ENCODE results near the gene BCDIN3D.
A peak's percentile ranks its signal among the peaks of the same experiment; 100 is the strongest.

The BCDIN3D gene

DNA sequence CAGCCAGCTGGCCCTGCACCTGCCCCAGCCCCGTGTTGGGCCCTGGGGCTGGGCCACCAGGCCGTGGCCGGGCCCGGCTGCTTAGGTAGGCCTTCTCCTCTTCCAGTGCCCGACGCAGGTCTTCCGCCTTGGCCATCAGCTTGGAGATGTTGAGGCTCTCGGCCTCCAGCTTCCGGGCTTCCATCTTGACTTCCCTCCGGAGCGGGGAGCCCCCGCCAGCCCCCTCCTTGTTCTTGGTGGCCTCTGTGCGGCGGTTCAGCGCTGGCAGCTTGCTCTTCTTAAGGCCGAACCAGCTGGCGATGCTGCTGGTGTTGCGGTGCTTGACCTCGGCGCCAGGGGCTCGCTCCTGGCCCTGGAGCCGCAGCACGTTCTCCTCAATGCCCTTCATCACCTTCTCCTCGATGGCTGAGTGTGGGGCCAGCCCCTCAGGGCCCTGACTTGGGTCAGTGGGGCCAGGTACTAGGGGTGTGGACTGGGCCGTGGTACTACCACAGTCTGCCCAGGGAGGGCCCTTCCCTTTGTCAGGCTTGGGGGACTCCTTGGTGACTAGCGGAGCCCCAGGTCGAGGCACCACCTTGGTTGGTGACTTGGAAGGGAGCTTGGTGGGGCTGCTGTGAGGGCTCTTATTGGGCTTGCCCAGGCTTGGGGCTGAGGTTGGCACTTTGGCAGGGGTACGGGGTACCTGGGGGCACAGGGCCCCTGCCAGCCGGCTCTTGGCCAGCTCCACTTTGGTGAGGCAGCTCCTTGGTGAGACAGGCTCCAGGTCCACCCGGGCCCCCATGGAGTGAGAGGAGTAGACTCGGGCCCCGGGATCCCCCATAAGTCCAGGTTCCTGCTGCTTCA is 47.9 kb downstream of the BCDIN3D start:
- Histone ChIP-seq H3K4me1 (ENCODE audit: insufficient read depth, low read length) (no peaks in the 10 kb centered on the region), H3K4me2 (ENCODE audit: insufficient read depth, low read length) (no peak overlapping the region), H3K9me3 (ENCODE audit: insufficient read depth, low read length, severe bottlenecking) (no peaks in the 10 kb centered on the region), H3K27ac (ENCODE audit: low read length) (no peak overlapping the region), H3K4me3 (ENCODE audit: low read depth in 1 of 2, low read length in 2 of 2) (no peak overlapping the region), H3K79me2 (ENCODE audit: insufficient read depth, low read length) (no peaks in the 10 kb centered on the region), H3K27me3 (ENCODE audit: insufficient read depth, low read length, poor library complexity) (no peaks in the 10 kb centered on the region), H4K20me1 (ENCODE audit: insufficient read depth, low read length) (0 out of 2 replicates have a peak, but pooled peaks cover 4% of the 10 kb centered on the region), H3K36me3 (ENCODE audit: insufficient read depth, low read length) (peaks cover 43% of the 10 kb centered on the region), H2AFZ (ENCODE audit: low read depth, low read length) (no peak overlapping the region), H3K9ac (ENCODE audit: low read depth, low read length) (no peak overlapping the region)
- no peak for DNase-seq
- 0 out of 3 replicates have a peak, but pooled peaks have one; percentile 20 for ATAC-seq (ENCODE audit: insufficient read depth, low read depth)
- no peak for TF ChIP-seq EZH2 (IDR thresholded peaks at IDR 0.05; ENCODE audit: borderline replicate concordance, low read depth, low read length, severe bottlenecking)
- TF ChIP-seq, protein P1, sequence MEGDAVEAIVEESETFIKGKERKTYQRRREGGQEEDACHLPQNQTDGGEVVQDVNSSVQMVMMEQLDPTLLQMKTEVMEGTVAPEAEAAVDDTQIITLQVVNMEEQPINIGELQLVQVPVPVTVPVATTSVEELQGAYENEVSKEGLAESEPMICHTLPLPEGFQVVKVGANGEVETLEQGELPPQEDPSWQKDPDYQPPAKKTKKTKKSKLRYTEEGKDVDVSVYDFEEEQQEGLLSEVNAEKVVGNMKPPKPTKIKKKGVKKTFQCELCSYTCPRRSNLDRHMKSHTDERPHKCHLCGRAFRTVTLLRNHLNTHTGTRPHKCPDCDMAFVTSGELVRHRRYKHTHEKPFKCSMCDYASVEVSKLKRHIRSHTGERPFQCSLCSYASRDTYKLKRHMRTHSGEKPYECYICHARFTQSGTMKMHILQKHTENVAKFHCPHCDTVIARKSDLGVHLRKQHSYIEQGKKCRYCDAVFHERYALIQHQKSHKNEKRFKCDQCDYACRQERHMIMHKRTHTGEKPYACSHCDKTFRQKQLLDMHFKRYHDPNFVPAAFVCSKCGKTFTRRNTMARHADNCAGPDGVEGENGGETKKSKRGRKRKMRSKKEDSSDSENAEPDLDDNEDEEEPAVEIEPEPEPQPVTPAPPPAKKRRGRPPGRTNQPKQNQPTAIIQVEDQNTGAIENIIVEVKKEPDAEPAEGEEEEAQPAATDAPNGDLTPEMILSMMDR (IDR thresholded peaks at IDR 0.05; ENCODE audit: borderline replicate concordance, extremely low read depth, low read length, poor library complexity, severe bottlenecking), result no peak

DNA sequence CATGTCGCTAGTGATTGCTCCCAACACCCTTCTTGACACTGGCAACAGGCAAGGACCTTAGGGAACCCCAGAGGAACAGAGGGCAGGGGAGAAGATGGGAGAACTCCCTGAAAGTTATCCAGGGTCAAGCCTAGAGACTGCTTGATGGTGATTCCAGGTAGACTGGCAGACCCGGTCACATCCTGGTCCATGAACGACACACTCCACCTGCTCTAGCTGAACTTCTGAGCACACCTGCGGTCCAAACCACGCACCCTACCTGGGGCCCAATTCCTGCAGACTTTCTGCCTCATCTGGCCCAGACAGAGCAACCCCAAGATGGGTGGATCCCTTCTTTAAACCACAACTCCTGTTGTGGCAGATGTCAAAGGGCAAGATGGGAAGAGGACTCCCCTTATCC is 48.9 kb downstream of the BCDIN3D start:
- H3K36me3 ChIP-seq (ENCODE audit: insufficient read depth, low read length), result peaks cover 45% of the 10 kb centered on the region
- no peaks in the 10 kb centered on the region for H3K27me3 ChIP-seq (ENCODE audit: insufficient read depth, low read length, poor library complexity)
- DNase-seq, result no peak
- H3K79me2 ChIP-seq (ENCODE audit: insufficient read depth, low read length), result no peaks in the 10 kb centered on the region
- no peak overlapping the region for H3K4me3 ChIP-seq (ENCODE audit: low read depth in 1 of 2, low read length in 2 of 2)
- no peak overlapping the region for H3K27ac ChIP-seq (ENCODE audit: low read length)
- no peak overlapping the region for H3K9ac ChIP-seq (ENCODE audit: low read depth, low read length)
- no peaks in the 10 kb centered on the region for H3K4me1 ChIP-seq (ENCODE audit: insufficient read depth, low read length)
- ATAC-seq (ENCODE audit: insufficient read depth, low read depth), result no peak
- H3K4me2 ChIP-seq (ENCODE audit: insufficient read depth, low read length), result no peak overlapping the region
- TF ChIP-seq EZH2 (IDR thresholded peaks at IDR 0.05; ENCODE audit: borderline replicate concordance, low read depth, low read length, severe bottlenecking), result no peak
- TF ChIP-seq, protein P1 (IDR thresholded peaks at IDR 0.05; ENCODE audit: borderline replicate concordance, extremely low read depth, low read length, poor library complexity, severe bottlenecking), result no peak
- H3K9me3 ChIP-seq (ENCODE audit: insufficient read depth, low read length, severe bottlenecking), result no peaks in the 10 kb centered on the region
- H4K20me1 ChIP-seq (ENCODE audit: insufficient read depth, low read length), result 0 out of 2 replicates have a peak, but pooled peaks cover 4% of the 10 kb centered on the region
- no peak overlapping the region for H2AFZ ChIP-seq (ENCODE audit: low read depth, low read length)

DNA sequence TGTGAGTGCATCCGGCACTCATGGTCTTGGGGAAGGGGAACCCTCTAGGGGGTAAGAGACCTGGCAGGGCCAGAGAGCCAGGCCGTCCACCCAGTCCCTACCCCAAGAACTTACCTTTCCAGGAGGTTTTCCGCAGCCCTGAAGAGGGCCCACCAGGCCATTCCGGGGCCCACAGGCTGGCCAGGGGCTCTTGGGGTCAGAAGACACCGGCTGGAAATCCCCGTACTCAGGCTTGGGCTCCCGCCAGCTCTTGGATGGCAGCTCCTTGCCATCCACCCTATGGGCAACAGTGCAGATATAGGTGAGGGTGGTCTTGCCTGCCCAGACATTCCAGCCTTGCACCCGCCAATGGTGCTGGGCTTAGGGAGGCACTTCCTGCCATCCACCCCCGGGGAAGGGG is 49.3 kb downstream of the BCDIN3D start:
- H4K20me1 ChIP-seq (ENCODE audit: insufficient read depth, low read length), result 0 out of 2 replicates have a peak, but pooled peaks cover 4% of the 10 kb centered on the region

More for the DNA sequence above, 49.3 kb downstream of the BCDIN3D start:
- no peak overlapping the region for H3K4me2 ChIP-seq (ENCODE audit: insufficient read depth, low read length)
- DNase-seq, result no peak
- H3K9ac ChIP-seq (ENCODE audit: low read depth, low read length), result no peak overlapping the region
- no peak for ATAC-seq (ENCODE audit: insufficient read depth, low read depth)
- H2AFZ ChIP-seq (ENCODE audit: low read depth, low read length), result no peak overlapping the region
- no peaks in the 10 kb centered on the region for H3K79me2 ChIP-seq (ENCODE audit: insufficient read depth, low read length)
- no peaks in the 10 kb centered on the region for H3K4me1 ChIP-seq (ENCODE audit: insufficient read depth, low read length)
- no peaks in the 10 kb centered on the region for H3K27me3 ChIP-seq (ENCODE audit: insufficient read depth, low read length, poor library complexity)
- no peaks in the 10 kb centered on the region for H3K9me3 ChIP-seq (ENCODE audit: insufficient read depth, low read length, severe bottlenecking)
- no peak overlapping the region for H3K4me3 ChIP-seq (ENCODE audit: low read depth in 1 of 2, low read length in 2 of 2)
- peaks cover 43% of the 10 kb centered on the region for H3K36me3 ChIP-seq (ENCODE audit: insufficient read depth, low read length)
- no peak for TF ChIP-seq EZH2 (IDR thresholded peaks at IDR 0.05; ENCODE audit: borderline replicate concordance, low read depth, low read length, severe bottlenecking)
- TF ChIP-seq, protein P1 (IDR thresholded peaks at IDR 0.05; ENCODE audit: borderline replicate concordance, extremely low read depth, low read length, poor library complexity, severe bottlenecking), result no peak
- no peak overlapping the region for H3K27ac ChIP-seq (ENCODE audit: low read length)
